Stomach (tissue), 9 donors: ENCODE results near the gene KLHL18. TPM values are rescaled to one million over a fixed set of nuclear protein-coding genes. Genes with fewer than 3 reads are reported as not detected.
A peak's percentile ranks its signal among the peaks of the same experiment; 100 is the strongest.

Experiments used
- DNase-seq, 2 donors: peaks; one replicate each; pipeline versions ENCODE4 v3.0.0 to v3.0.0-alpha.2; 2013 to 2019
- H3K27ac ChIP-seq, 5 donors: fragments of 200-600 bp in 4 of 5; sonication (generic) in 4 of 5; one replicate each; pipeline ENCODE4 v1.5.1; 2013 to 2019; ENCODE audit warnings: mild to moderate bottlenecking in 1 of 5, moderate library complexity in 1 of 5
- H3K27me3 ChIP-seq, 3 donors: fragments of 200-600 bp; sonication (generic); one replicate each; pipeline ENCODE4 v1.5.1; 2017 to 2019; ENCODE audit warnings: mixed run types in 1 of 3
- H3K36me3 ChIP-seq, 4 donors: fragments of 200-600 bp; sonication (generic); 1 replicate in 3 of 4; 2 replicates in 1 of 4; pipeline ENCODE4 v1.5.1; 2016 to 2019
- H3K4me1 ChIP-seq, 4 donors: fragments of 200-600 bp; sonication (generic); one replicate each; pipeline ENCODE4 v1.5.1; 2016 to 2019
- H3K4me3 ChIP-seq, 4 donors: fragments of 200-600 bp; sonication (generic) in 3 of 4; one replicate each; pipeline ENCODE4 v1.5.1; 2016 to 2019; ENCODE audit warnings: mild to moderate bottlenecking in 1 of 4
- H3K9me3 ChIP-seq, 4 donors: fragments of 200-600 bp; sonication (generic); one replicate each; pipeline ENCODE4 v1.5.1; 2016 to 2019
- CTCF ChIP-seq, 7 experiments: fragments of 450-650 bp in 4 of 7; fragments of 200-600 bp in 3 of 7; sonication (generic) in 3 of 7; IDR thresholded peaks; one replicate each; pipeline ENCODE4 v1.5.1; 2016 to 2019; ENCODE audit warnings: antibody characterized with exemption in 7 of 7, control low read depth in 2 of 7, mild to moderate bottlenecking in 1 of 7
- EP300 ChIP-seq: sonication (generic); formaldehyde crosslinking; IDR thresholded peaks from one replicate; pipeline ENCODE4 v1.6.1; 2017; ENCODE audit warnings: antibody characterized with exemption
- POLR2A ChIP-seq, 4 donors: fragments of 450-650 bp; IDR thresholded peaks; one replicate each; pipeline ENCODE4 v1.6.1; 2016; ENCODE audit warnings: antibody characterized with exemption in 4 of 4, control low read depth in 2 of 4, mild to moderate bottlenecking in 1 of 4, moderate library complexity in 1 of 4
- POLR2AphosphoS5 ChIP-seq, 3 donors: sonication (generic); formaldehyde crosslinking; IDR thresholded peaks; one replicate each; pipeline ENCODE4 v1.6.1; 2016; ENCODE audit warnings: antibody characterized with exemption in 3 of 3
- WGBS, 5 donors: extraction: QIAGEN DNeasy Blood & Tissue Kit in 3 of 5; methylation state at CpG; one replicate each; pipeline versions ENCODE4 v1.1.5 to v1.1.7; 2013 to 2018; 5-methylcytosine and 5-hydroxymethylcytosine counted together
- intact Hi-C: fragments of 100-400 bp; cut with DNase I; formaldehyde crosslinking; loops from one replicate; pipeline ENCODE4 v1.15.1; 2023; ENCODE audit warnings: low total_unique reads
- polyA plus RNA-seq, 3 donors: library from polyadenylated mRNA; stranded (reverse); fragments of 200-250 nt; gene quantifications; one replicate each; pipeline ENCODE4 v1.2.3, GENCODE V29; 2013
- total RNA-seq, 5 donors: library from RNA; depleted of rRNA; stranded (reverse); fragments of >200 nt; gene quantifications; one replicate each; pipeline versions ENCODE4 v1.1.0 to v1.2.3, GENCODE V29; 2014 to 2016
- donor health status: healthy with polysubstance abuse.
- donor health status: Bipolar disorder and iron deficiency.
- donor health status: healthy.

Gene KLHL18
- total and polyA plus RNA-seq, 8 donors, result 7.6 to 29.8 (median 17.6) TPM

- Histone ChIP-seq H3K9me3 (no peaks in the 10 kb centered on the region), H3K4me3 (no peak overlapping the region), H3K27ac (peak overlapping the region in 2 of 5 donors; percentile 29 to 32), H3K36me3 (peaks cover 5 to 32% (median 16%) of the 10 kb centered on the region in 4 donors), H3K27me3 (no peaks in the 10 kb centered on the region), H3K4me1 (peaks cover 25 to 64% (median 47%) of the 10 kb centered on the region in 4 donors)
- TF ChIP-seq POLR2AphosphoS5 (IDR thresholded peaks at IDR 0.05) (no peak), POLR2A (IDR thresholded peaks at IDR 0.05) (no peak), CTCF (IDR thresholded peaks at IDR 0.05) (no peak), EP300 (no peak)
- peak in 1 of 2 donors; percentile 28 for DNase-seq
- intact Hi-C loops, result no loop called here
- WGBS, 5 donors, result 67 to 83% (median 77%) methylated on average over 4 of the region's 4 CpGs
Observed at GRCh38 chr3:47385007-47385406, 102.3 kb downstream of the KLHL18 start.

- WGBS, 5 donors, result 64 to 82% (median 67%) methylated on average over 2 of the region's 2 CpGs
- no peak overlapping the region for H3K4me3 ChIP-seq
- no peak for DNase-seq
- no peaks in the 10 kb centered on the region for H3K27me3 ChIP-seq
- peaks cover 8 to 32% (median 18%) of the 10 kb centered on the region in 4 donors for H3K36me3 ChIP-seq
- peak overlapping the region in 2 of 5 donors; percentile 29 to 32 for H3K27ac ChIP-seq
- H3K4me1 ChIP-seq, result peaks cover 25 to 62% (median 43%) of the 10 kb centered on the region in 4 donors
- intact Hi-C loops, result no loop called here
- H3K9me3 ChIP-seq, result no peaks in the 10 kb centered on the region
- TF ChIP-seq EP300, result no peak
- TF ChIP-seq POLR2AphosphoS5 (IDR thresholded peaks at IDR 0.05), result no peak
- no peak for TF ChIP-seq CTCF (IDR thresholded peaks at IDR 0.05)
- no peak for TF ChIP-seq POLR2A (IDR thresholded peaks at IDR 0.05)
Observed at GRCh38 chr3:47385796-47386195, 103.1 kb downstream of the KLHL18 start.

- WGBS, 5 donors, result 93 to 100% (median 97%) methylated on average over 3 of the region's 3 CpGs
- Histone ChIP-seq H3K9me3 (no peaks in the 10 kb centered on the region), H3K27me3 (no peaks in the 10 kb centered on the region), H3K36me3 (peaks cover 18 to 45% (median 37%) of the 10 kb centered on the region in 4 donors), H3K27ac (no peak overlapping the region), H3K4me1 (peaks cover 12 to 52% (median 32%) of the 10 kb centered on the region in 4 donors), H3K4me3 (no peak overlapping the region)
- intact Hi-C loops, result no loop called here
- DNase-seq, result no peak
- no peak for TF ChIP-seq POLR2AphosphoS5 (IDR thresholded peaks at IDR 0.05)
- no peak for TF ChIP-seq CTCF (IDR thresholded peaks at IDR 0.05)
- TF ChIP-seq EP300, result no peak
- TF ChIP-seq POLR2A (IDR thresholded peaks at IDR 0.05), result no peak
Observed at GRCh38 chr3:47392933-47393332, 110.2 kb downstream of the KLHL18 start.

- intact Hi-C loops, result no loop called here
- Histone ChIP-seq H3K27ac (peak overlapping the region in 4 of 5 donors; percentile 25 to 56 (median 40)), H3K4me1 (peaks cover 19 to 62% (median 39%) of the 10 kb centered on the region in 4 donors), H3K36me3 (peaks cover 13 to 43% (median 35%) of the 10 kb centered on the region in 4 donors), H3K27me3 (no peaks in the 10 kb centered on the region), H3K4me3 (no peak overlapping the region), H3K9me3 (no peaks in the 10 kb centered on the region)
- TF ChIP-seq POLR2AphosphoS5 (IDR thresholded peaks at IDR 0.05) (peak in 1 of 3 donors; percentile 38), POLR2A (IDR thresholded peaks at IDR 0.05) (no peak)
- peak in 1 of 2 donors; percentile 63 for DNase-seq
- 15 to 40% (median 31%) methylated on average over 8 of the region's 8 CpGs for WGBS, 5 donors
Observed at GRCh38 chr3:47394140-47394870, 111.6 kb downstream of the KLHL18 start.

GRCh38 chr3:47394881-47395280 is 112.1 kb downstream of the KLHL18 start:
- DNase-seq, result peak in 1 of 2 donors; percentile 27
- Histone ChIP-seq H3K9me3 (no peaks in the 10 kb centered on the region), H3K4me1 (peaks cover 19 to 67% (median 43%) of the 10 kb centered on the region in 4 donors), H3K27ac (peak overlapping the region in 4 of 5 donors; percentile 25 to 56 (median 40)), H3K4me3 (no peak overlapping the region), H3K36me3 (peaks cover 13 to 46% (median 39%) of the 10 kb centered on the region in 4 donors), H3K27me3 (no peaks in the 10 kb centered on the region)
- 49 to 68% (median 60%) methylated on average over 3 of the region's 3 CpGs for WGBS, 5 donors
- intact Hi-C loops, result no loop called here
- TF ChIP-seq POLR2AphosphoS5 (IDR thresholded peaks at IDR 0.05) (no peak), CTCF (IDR thresholded peaks at IDR 0.05) (no peak), EP300 (no peak), POLR2A (IDR thresholded peaks at IDR 0.05) (no peak)
